ENCODE data around the gene SP2.

Gene SP2

DNA sequence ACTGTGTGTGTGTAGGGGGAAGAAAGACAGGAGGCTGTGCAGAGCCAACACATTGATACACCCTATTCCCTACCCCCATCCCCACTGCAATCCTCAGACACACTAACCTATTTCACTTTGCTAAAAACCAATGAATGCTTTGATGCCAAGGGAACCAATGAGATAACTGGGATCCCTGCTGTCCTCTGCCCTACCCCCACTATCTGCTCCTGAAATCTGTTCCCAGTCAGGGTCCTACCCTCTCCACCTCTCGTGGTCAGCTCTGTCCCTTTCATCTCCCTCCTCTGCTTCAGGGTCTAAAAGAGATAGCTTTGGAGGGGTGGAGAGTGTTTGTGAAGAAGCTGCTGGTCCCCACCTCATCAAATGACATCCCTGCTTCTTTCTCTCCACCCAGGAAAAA lies 26.0 kb upstream of the SP2 start:
- no peak for DNase-seq (ENCODE audit: low spot score)

GRCh38 chr17:47871048-47871447 lies 25.0 kb upstream of the SP2 start:
- no peak for DNase-seq (ENCODE audit: low spot score)

GRCh38 chr17:47872019-47872650 lies 23.9 kb upstream of the SP2 start:
- no peak for DNase-seq (ENCODE audit: low spot score)

GRCh38 chr17:47872651-47873161 lies 23.3 kb upstream of the SP2 start:
- DNase-seq (ENCODE audit: low spot score), result no peak

DNA sequence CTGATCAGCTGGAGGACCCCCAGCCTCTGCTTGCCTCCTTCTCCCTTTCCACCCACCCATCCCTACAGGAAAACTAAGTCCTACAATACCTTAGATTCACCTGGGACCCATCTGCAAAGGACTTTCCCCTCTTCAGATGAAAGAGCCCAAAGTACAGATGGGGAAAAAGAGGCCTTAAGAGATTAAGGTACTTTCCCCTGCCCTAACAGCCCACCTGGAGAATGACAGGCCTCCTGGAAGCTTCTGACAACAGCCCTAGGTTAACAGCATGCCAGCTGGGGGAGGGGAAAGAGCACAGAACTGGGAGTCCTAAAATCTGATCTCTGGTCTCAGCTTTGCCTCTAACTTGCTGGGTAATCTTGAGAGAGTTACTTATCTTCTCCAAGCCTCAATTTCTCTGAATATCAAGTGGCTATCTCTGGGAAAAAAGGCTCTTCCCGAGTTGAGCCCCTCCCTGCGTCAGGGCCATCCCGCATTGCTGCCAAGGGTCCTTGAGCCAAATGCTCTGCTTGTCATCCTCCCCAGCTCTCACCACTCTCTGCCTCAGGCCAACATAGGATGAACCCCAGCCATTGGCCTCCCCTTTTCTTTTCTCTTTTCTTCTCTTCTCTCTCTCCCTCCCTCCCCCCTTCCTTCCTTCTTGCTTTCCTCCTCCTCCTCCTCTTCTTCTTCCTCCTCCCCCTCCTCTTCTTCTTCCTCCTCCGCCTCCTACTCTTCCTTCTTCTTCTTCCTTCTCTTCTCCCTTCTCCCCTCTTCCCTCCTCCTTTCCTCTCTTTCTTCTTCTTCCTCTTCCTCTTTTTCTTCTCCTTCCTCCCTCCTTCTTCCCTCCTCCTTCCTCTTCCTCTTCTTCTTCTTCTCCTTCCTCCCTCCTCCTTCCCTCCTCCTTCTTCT lies 22.6 kb upstream of the SP2 start:
- DNase-seq (ENCODE audit: low spot score), result no peak

DNA sequence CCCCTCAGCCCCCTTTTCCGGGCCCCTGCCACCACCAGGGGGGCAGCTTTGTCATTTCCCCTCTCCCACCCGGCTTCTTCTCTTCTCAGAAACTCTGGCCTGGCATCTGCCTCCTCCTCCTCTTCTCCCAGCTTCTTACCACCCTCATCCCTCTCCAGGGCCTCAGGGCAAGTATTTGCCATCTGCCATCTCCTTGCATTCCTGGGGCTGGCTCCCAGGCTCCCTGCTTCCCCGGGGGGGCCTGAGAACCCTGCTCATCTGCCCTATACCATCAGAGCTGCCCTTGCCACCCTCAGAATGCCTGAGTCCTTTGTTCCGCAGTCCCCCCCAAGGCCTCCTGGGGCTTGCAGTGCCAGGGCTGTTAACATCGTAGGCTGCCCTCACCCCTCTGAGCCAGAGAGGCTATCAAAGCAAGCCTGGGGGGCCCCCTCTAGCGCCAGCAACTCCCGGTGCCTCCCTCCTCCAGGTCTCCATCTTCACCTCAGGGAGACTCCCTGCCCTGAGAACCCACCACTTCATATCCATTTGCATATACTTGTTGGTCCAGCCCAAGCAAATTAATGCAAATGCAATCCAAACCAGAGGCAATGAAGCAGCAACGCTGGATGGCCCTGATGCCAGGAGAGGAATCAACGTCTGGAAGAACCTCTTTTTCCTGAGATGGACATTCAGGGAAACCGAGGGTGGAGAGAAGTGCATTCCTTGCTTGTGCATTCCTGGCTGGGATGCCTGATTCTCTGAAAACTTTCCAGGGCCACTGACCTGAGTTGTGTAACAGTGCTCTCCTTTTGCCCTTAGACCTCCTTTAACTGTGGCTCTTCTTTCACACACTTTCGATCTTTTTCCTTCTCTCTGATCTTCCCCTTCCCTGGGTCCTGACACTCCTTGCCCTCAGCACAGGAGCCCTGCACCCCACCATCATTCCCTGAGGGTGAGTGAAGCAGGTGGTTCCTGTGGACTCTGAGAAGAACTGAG lies 20.7 kb upstream of the SP2 start:
- DNase-seq (ENCODE audit: low spot score), result no peak

DNA sequence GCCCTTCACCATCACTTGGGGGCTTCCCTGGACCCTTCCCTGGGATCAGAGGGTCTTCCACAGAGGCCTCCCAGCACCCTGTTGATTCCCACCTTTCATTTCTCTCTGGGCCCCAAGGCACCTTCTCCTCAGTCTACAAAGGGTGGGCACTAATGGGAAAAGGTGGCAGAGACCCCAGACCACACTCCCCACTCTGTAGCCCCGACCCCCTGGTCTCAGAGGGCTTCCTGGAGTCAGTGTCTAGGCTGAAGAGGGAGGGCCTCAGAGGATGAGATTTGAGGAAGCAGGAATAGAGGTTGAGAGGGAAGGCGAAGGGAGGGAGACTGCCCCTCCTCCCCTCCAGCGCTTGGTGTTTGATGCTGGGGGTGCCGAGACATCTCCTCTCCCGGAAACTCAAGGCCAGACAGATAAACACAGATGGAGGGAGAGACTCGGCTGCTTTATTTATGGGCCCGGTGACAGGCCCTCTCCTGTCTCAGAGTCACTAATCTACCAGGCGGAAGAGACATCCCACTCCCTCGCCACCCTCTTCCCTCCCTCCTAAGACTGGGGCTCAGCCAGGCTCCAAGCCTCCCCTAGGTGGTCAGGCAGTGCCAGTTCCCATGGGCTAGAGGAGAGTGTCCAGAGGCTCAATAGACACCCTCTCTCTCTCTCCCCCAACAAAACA lies 18.5 kb upstream of the SP2 start:
- no peak for DNase-seq (ENCODE audit: low spot score)

DNA sequence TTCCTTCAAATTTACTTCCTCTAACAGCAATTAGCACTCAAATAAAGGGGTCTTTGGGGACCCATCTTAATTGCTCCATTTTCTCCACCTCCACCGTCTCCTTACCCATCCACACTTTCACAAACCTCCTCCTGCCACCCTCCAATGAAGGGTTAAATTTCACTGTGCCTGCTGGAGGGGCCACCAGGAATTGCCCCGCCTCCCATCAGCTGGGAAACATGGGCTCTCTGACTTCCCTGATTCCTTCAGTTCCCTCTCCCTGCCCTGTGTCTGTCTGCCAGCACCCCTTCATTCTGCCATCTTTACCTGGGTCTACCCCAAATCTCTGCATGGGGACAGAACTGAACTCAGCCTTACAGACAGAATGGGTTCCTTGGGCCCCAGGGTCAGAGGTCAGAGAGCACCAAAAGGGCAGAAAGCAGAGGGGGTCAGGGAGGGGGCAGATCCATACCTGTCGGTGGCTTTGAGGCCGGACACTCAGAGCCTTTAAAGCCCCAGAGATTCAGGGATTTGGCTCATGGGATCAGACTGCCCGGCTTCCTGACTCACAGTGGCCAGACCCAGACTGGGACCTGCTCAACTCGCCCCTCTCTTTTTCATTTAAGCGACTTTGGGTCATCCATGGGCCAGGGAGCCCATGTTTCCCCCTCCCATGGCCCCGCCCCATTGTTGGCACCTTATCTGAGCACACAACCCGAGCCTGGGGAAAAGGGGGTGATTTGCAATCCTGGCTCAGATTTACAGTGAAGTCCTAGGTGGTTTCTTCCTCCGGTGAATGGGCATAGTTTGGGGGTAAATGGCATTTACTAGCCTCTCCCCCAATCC lies 17.6 kb upstream of the SP2 start:
- DNase-seq (ENCODE audit: low spot score), result no peak

DNA sequence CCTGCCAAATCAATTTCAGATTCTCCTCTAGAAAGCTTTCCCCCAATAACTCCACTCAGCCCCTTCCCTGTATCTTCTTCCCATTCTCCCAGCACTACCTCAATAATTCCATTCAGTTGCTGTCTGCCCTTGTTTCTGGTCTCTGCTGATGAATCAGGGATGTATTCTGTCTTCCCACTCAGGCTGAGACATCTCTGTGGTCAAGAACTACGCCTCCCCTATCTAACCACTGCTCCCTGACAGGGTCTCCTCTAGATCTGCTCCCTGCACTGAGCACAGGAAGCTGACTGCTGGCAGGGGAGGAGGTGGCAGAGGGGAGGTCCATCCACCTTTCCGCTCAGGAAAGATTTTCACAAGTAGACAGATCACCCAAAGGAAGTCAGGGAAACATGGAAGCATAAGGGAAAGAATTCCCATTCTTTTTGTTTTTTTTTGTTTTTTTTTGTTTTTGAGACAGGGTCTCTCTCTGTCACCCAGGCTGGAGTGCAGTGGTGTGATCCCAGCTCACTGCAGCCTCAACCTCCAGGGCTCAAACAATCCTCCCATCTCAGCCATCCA lies 16.9 kb upstream of the SP2 start:
- DNase-seq (ENCODE audit: low spot score), result no peak

GRCh38 chr17:47879776-47880454 lies 16.1 kb upstream of the SP2 start:
- no peak for DNase-seq (ENCODE audit: low spot score)

GRCh38 chr17:47882247-47882646 lies 13.8 kb upstream of the SP2 start:
- DNase-seq (ENCODE audit: low spot score), result no peak

DNA sequence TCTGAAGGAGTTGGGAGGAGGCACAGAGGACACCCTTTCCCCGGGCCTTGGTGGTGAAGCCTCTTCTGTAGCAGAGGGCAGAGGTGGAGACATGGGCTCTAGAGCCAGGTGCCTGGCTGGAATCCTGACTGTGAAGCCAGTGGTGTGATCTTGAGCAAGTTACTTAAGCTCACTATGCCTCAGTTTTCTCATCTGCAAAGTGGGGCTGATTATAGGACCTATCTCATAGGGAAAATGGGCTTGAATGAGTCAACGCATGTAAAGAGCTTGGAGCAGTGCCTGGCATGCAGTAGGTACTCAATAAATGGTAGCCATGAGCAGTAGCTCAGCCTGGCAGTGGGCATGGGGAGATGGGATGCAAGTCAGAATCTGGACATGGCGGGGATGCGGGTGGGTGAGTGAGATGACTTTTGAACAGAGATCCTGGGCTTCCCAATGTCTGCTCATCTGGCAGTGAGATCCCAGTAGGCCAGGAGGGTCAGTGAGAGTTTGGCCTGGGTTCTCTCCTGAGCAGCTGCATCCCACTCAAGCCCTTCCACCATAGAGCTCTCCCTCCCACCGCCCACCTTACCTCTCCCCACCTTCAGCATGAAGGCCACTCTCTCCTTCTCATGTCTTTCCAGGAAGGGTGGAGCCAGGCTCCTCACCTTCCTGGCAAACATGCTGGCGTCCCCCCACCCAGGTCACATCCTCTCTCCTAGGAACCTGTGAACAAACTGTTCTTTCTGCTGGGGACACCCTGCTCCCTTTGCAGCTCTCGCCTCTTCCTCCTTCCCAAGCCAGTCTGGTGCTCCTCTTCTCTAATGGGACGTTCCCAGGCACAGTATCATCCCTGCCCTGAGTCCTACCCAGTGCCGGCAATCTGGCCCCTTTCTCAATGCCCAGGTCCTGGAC lies 13.1 kb upstream of the SP2 start:
- DNase-seq (ENCODE audit: low spot score), result no peak

DNA sequence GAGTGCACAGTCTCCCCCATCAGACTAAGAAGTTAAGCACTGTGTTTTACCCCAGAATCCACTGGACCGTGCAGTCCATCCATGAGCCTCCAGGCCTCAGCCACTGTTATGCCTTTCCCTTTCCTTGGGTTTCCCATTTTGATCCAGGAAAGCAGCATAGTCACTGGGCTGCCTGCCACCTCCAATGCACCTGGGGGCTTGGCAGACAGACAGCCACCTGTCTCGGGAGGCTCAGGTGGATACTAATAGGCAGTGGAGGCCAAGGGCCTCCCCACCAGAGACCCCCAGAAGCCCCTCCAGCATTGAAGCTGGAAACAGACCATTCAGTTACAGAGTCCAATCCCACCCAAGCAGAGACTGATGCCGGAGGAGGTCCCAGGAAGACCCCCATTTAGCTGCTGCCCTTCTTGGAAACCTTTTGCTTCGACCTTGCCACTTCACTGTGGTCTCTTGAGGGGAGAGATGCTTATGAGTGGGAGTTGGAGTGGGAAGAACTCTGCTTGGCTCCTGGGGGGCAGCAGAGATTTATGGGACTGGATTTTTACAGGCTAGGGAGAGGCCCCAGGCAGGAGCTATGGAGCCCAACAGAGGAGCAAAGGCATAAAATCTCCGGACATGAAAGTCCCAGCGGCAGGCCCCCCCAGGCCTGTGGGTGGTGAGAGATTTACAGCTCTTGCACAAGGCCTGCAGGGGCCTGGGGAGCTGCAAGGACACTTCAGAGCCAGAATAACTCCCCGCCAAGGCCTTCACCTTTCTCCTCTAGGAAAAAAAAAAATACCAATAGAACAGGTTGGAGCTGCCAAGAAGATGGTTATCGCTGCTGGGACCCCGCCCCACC lies 12.2 kb upstream of the SP2 start:
- DNase-seq (ENCODE audit: low spot score), result no peak

DNA sequence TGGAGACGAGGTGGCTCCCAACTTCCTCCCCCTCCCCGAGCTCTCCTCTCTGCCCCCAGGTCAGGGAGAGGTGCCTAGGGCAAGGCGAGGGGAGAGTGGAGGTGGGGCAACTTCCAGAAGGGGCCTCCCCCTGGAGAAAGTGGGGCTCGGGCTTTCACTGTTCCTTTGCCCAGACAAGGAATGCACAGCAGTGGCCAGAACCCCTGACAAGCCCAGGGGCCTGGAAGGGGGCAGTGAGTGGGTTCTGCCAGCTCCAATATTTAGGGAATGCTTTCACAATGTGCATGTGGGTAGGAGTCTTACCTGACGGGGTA lies 11.7 kb upstream of the SP2 start:
- DNase-seq (ENCODE audit: low spot score), result no peak

DNA sequence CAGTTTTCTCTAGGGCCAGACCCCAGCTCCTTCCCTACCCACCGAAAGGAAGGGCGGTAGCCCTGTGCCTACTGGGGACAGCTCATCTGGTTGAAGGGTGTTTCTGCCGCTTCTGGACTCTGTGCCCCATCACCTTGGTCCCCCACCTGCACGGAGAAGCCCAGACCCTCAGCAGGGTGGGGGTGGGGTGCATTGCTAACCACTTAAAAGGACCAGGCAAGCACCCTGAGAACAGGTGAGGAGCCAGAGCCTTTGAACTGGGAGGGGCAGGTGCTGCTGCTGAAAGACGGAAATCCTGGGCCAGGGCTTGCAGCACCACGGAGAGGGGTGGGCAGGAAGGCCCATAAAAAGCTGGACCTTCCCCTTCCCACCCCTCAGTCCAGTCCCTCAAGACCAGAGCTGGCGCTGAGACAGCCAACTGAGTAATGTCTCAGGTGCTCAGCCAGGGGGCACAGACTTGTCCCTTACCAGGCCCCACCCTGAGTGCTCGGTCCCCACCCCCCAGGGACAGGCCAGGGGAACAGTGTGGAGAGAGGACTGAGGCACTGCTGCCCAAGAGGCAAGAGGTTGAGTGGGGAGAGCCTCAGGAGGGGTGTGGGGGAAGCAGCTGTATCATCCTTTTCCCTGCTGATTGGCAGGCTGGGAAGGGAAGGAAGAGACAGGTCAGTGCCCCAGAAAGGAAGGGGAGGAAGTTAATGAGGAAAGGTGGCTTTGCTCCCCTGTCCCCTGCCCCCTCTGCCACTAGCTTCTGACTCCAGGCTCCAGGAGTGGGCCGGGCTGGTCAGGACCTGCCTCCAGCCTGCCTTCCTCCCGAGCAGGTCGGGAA lies 10.9 kb upstream of the SP2 start:
- DNase-seq (ENCODE audit: low spot score), result no peak

DNA sequence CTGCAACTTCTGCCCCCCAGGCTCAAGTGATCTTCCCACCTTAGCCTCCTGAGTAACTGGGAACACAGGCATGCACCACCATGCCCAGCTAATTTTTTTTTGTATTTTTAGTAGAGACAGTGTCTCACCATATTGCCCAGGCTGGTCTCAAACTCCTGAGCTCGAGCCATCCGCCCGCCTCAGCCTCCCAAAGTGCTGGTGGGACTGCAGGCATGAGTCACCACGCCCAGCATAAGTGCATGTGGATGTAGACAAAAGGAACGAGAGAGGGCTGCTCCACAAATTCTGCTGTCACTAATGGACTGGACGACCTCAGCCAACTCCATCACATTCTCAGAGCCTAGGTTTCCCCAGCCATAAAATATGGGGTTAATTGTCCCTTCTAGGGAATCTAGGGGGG lies 7.7 kb upstream of the SP2 start:
- no peak for DNase-seq (ENCODE audit: low spot score)

Data from CD4-positive, alpha-beta T cell treated with Interleukin-2 at 100 ng/mL for 4 hours (primary cell).